OCI-LY7 (cell line): Measurements from ENCODE around the gene OGA.

Source experiments
- CTCF ChIP-seq: fragments of 200-600 bp; sonication (generic); conservative IDR thresholded peaks from 2 replicates; pipeline ENCODE4 v1.5.1; 2014; ENCODE audit warnings: mild to moderate bottlenecking, antibody characterized with exemption, low read length, moderate library complexity, mixed read lengths
- EZH2phosphoT487 ChIP-seq: fragments of 200-600 bp; sonication (generic); IDR thresholded peaks from 2 replicates; pipeline ENCODE4 v1.6.1; 2018; ENCODE audit warnings: low read depth, borderline replicate concordance, mild to moderate bottlenecking, mixed run types, antibody characterized with exemption, low read length, moderate library complexity, mixed read lengths

- no peak for TF ChIP-seq EZH2phosphoT487
- TF ChIP-seq CTCF = no peak
Measured at GRCh38 chr10:101766306-101766705, 51.9 kb downstream of the OGA start.
